Fibroblast of skin of scalp (primary cell): ENCODE data around the gene CNTN1.
"Not testable (repeated sequence)": the region's sequence is repeated elsewhere in the genome, so short reads cannot be mapped to it uniquely, and the experiment has no call there.

Experiments
- DNase-seq: peaks from one replicate; pipeline ENCODE4 v3.0.0-alpha.2; 2013

The CNTN1 gene

DNA sequence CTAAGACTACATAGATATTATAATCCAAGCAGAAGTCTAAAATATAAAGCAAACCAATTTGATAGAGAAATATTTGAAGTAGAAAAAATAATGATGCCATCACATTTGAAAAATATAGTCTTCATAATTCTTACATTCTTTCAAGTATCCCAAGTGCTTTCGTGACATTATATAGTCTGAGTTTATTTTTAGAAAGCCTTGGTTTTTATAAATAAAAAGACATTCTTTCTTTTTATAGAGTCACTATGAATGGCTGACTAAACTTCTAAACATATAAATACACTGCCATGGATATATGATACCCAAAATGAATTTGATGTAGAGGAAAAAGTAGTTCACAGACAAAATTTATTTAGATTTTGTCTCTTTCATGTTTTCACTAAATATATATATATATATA, 360.8 kb downstream of the CNTN1 start:
- DNase-seq = peak; percentile 46

DNA sequence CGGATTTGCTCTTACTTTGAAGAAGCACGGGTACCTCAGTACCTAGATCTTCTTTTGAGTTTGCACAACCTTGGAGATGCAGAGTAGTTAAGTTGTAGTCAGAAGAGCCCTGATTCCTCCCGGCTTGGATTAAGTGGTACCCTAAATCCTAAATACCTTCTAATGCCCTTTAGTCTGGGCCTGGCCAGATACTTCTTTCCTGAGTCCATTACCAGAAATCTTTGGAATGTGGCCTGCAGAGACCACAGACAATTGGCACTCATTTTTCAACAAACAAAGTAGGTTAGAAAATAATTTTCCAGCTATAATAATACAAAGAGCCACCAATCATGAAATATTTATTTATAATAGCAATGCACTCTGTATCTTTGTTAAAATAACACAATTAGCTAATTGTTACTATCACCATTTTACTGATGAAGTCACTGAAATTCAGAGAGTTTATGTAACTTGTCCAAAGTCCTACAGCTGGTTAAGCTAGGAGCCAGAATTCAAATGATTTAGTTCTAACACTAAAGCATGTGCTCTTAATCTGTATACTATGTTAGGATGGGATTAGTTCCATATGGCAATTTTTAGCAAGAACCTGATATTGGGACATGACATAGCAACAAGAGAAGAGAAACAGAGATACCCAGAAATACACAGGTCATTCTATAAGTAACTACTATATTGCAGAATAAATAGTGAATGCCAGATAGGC, 363.8 kb downstream of the CNTN1 start:
- DNase-seq = peak; percentile 69

- peak; percentile 74 for DNase-seq
Observed at GRCh38 chr12:41058266-41058665, 366.0 kb downstream of the CNTN1 start.

DNA sequence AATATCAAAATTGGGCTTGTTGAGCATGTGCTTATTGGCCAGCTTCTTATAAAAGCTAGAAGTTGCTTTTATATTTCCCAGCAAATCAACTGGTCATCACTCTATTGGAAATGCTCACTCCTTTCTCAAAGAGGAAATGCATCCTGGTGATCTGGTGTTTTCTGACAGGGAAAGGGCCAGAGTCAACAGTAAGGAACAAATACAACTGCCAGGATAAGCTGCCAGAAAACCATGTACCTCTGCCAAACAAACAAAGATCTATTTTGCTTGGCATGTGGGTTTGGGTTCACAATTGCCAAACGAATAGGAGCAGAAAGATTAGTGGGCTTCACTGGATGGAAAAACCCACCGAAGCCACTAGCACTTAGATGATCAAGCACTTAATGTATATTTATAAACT, 369.0 kb downstream of the CNTN1 start:
- DNase-seq = no peak

- DNase-seq = no peak
Observed at GRCh38 chr12:41064411-41064810, 372.2 kb downstream of the CNTN1 start.

- no peak for DNase-seq
Observed at GRCh38 chr12:41067941-41068645, 375.9 kb downstream of the CNTN1 start.

GRCh38 chr12:41073633-41074472, 381.6 kb downstream of the CNTN1 start:
- DNase-seq = no peak

DNA sequence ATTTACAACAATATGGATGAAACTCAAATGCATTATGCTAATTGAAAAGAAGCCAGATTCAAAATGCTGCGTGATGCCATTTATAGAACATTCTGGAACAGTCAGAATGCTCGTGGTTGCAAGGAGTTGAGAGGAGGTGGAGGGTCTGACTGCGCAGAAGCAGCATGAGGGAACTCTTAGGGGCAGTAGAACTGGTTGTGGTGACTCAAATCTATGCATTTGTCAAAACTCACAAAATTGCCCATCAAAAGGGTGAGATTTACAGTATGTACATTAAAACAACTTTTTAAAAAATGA, 382.2 kb downstream of the CNTN1 start:
- DNase-seq = no peak

GRCh38 chr12:41076114-41076513, 383.9 kb downstream of the CNTN1 start:
- no peak for DNase-seq

DNA sequence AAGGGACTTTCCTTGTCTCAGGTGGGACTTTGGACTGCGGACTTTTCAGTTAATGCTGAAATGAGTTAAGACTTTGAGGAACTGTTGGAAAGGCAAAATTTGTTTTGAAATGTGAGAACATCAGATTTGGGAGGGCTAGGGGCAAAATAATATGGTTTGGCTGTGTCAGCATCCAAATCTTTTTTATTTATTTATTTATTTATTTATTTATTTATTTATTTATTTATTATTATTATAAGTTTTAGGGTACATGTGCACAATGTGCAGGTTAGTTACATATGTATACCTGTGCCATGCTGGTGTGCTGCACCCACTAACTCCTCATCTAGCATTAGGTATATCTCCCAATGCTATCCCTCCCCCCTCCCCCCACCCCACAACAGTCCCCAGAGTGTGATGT, 389.0 kb downstream of the CNTN1 start:
- not testable (repeated sequence) for DNase-seq

GRCh38 chr12:41089438-41089837, 397.2 kb downstream of the CNTN1 start:
- no peak for DNase-seq

- DNase-seq = no peak
Observed at GRCh38 chr12:41092115-41092514, 399.9 kb downstream of the CNTN1 start.

GRCh38 chr12:41096797-41097196, 404.6 kb downstream of the CNTN1 start:
- DNase-seq = no peak

GRCh38 chr12:41100572-41100971, 408.3 kb downstream of the CNTN1 start:
- DNase-seq = no peak

GRCh38 chr12:41101806-41102205, 409.6 kb downstream of the CNTN1 start:
- DNase-seq = no peak

GRCh38 chr12:41103614-41104013, 411.4 kb downstream of the CNTN1 start:
- DNase-seq = peak; percentile 2

- DNase-seq = no peak
Observed at GRCh38 chr12:41106315-41106714, 414.1 kb downstream of the CNTN1 start.

GRCh38 chr12:41108032-41108431, 415.8 kb downstream of the CNTN1 start:
- DNase-seq = no peak

DNA sequence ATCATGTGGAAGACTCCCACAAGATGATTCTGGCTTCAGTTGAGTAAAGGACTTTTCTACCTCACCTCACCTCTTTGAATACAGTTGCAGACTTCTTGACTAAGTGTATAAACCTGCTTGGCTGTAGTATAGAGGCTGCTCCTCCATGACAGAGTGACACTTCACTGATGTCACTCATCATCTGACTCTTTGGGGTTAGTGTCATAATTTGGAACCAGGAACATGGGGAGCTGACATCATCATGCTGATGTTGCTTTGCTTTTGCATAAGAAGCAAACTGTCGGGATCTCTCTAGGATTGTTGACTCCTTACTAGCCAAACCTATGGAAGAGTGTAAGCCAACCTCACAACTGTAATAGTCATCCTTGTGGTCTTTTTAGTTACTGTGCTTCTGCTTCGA, 420.7 kb downstream of the CNTN1 start:
- DNase-seq = no peak

- DNase-seq = no peak
Observed at GRCh38 chr12:41120211-41120610, 428.0 kb downstream of the CNTN1 start.

DNA sequence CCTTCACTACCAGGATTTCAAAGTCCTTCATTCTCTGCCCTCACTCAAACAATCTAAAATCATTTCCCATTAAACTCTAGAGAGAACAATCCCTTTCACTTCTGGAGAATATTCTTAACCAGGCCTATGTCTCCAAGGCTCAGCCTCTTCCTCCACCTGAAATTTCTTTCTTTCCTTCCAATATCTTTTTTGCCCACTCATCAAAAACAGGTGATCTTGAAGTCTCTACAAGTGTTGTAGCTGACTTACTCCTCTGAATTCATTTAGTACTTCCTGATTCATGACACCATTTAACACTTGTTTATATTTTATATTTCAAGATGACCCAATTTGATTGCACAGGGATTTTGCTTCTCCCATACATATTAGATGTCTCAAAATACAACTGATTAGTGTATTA, 429.1 kb downstream of the CNTN1 start:
- no peak for DNase-seq
